AG10803 (cell line): ENCODE data around the gene CRBN.

Source experiments
- DNase-seq: peaks from one replicate; pipeline ENCODE4 v3.0.0; 2010; ENCODE audit warnings: low read depth
- H3K4me3 ChIP-seq: 2 replicates; pipeline ENCODE4 v1.5.1; 2011; ENCODE audit warnings: mild to moderate bottlenecking, low read length, control low read depth
- CTCF ChIP-seq: conservative IDR thresholded peaks from 2 replicates; pipeline ENCODE4 v1.5.1; 2011; ENCODE audit warnings: mild to moderate bottlenecking, low read length, control low read depth, inconsistent platforms

Gene CRBN

GRCh38 chr3:3107181-3107580 lies 72.3 kb downstream of the CRBN start:
- no peak for TF ChIP-seq CTCF
- H3K4me3 ChIP-seq = no peak overlapping the region
- no peak for DNase-seq

- no peak for TF ChIP-seq CTCF
- no peak overlapping the region for H3K4me3 ChIP-seq
- no peak for DNase-seq
Observed at GRCh38 chr3:3105815-3106214, 73.7 kb downstream of the CRBN start.

GRCh38 chr3:3105246-3105645 lies 74.2 kb downstream of the CRBN start:
- H3K4me3 ChIP-seq = no peak overlapping the region
- no peak for DNase-seq
- TF ChIP-seq CTCF = no peak

- no peak overlapping the region for H3K4me3 ChIP-seq
- TF ChIP-seq CTCF = no peak
- no peak for DNase-seq
Observed at GRCh38 chr3:3102751-3103150, 76.7 kb downstream of the CRBN start.

- no peak overlapping the region for H3K4me3 ChIP-seq
- TF ChIP-seq CTCF = no peak
- no peak for DNase-seq
Observed at GRCh38 chr3:3101660-3102458, 77.6 kb downstream of the CRBN start.
